SK-N-MC (cell line): Measurements from ENCODE around the gene FMC1.

Experiments
- EZH2 ChIP-seq: fragments of 200-600 bp; sonication (generic); IDR thresholded peaks from one replicate; pipeline ENCODE4 v1.6.1; 2017; ENCODE audit warnings: antibody characterized with exemption
- FOXP2 ChIP-seq: optimal IDR thresholded peaks from 2 replicates; pipeline ENCODE3; 2011; ENCODE audit warnings: mild to moderate bottlenecking, moderate library complexity; ENCODE audit not compliant: insufficient read depth; ENCODE audit errors: extremely low read length, control extremely low read depth
- POLR2AphosphoS5 ChIP-seq: IDR thresholded peaks from 2 replicates; pipeline ENCODE4 v1.6.1; 2012; ENCODE audit warnings: mild to moderate bottlenecking, low read depth, low read length, borderline replicate concordance

DNA sequence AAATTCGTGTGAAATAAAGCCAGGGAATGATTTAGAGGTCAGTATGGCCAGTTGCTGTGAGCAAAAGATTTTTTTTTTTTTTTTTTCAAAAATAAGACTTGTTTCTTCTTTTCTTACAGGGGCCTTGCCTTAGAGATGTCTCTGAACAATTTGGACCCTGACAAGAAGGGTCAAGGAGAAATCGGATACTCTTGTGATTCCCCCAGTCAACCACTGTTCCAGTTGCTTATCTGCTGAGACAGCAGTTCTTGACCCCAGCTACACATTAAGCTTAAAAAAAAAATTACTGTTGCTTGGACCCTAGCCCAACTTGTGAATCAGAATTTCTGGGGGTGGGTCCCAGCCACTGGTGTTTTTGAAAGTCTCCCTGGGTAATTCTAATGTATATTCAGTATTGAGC is 12.0 kb upstream of the FMC1 start:
- TF ChIP-seq EZH2 (no peak), POLR2AphosphoS5 (no peak), FOXP2 (no peak)
